MM.1S (cell line): ENCODE data around the gene ACO2.
"Not testable (repeated sequence)": the region's sequence is repeated elsewhere in the genome, so short reads cannot be mapped to it uniquely, and the experiment has no call there.

ENCODE experiments used
- DNase-seq: peaks from one replicate; pipeline ENCODE4 v3.0.0-alpha.2; 2015
- H2AFZ ChIP-seq: fragments of 300-600 bp; sonication (generic); 2 replicates; pipeline ENCODE4 v1.6.0; 2016; ENCODE audit warnings: antibody characterized with exemption, low read length
- H3F3A ChIP-seq: fragments of 300-600 bp; sonication (generic); 2 replicates; pipeline ENCODE4 v1.6.1; 2016; ENCODE audit warnings: mild to moderate bottlenecking, antibody characterized with exemption, low read length, moderate library complexity, mixed read lengths; ENCODE audit not compliant: insufficient read depth
- H3K27ac ChIP-seq: fragments of 300-600 bp; sonication (generic); 2 replicates; pipeline ENCODE4 v1.5.1; 2016; ENCODE audit warnings: mild to moderate bottlenecking, low read length
- H3K27me3 ChIP-seq: fragments of 300-600 bp; sonication (generic); replicated peaks from 2 replicates; pipeline ENCODE4 v1.6.0; 2016; ENCODE audit warnings: low read length; ENCODE audit not compliant: insufficient read depth
- H3K36me3 ChIP-seq: fragments of 300-600 bp; sonication (generic); replicated peaks from 2 replicates; pipeline ENCODE4 v1.6.1; 2016; ENCODE audit warnings: mild to moderate bottlenecking, low read length, mixed read lengths; ENCODE audit not compliant: insufficient read depth
- H3K4me1 ChIP-seq: fragments of 300-600 bp; sonication (generic); 2 replicates; pipeline ENCODE4 v1.6.1; 2016; ENCODE audit warnings: low read length, mixed read lengths
- H3K4me2 ChIP-seq: fragments of 300-600 bp; sonication (generic); 2 replicates; pipeline ENCODE4 v1.6.0; 2016; ENCODE audit warnings: low read depth, low read length
- H3K4me3 ChIP-seq: fragments of 300-600 bp; sonication (generic); 2 replicates; pipeline ENCODE4 v1.5.1; 2016; ENCODE audit warnings: low read length, mixed read lengths
- H3K79me2 ChIP-seq: fragments of 300-600 bp; sonication (generic); 2 replicates; pipeline ENCODE4 v1.6.1; 2016; ENCODE audit warnings: mixed run types, low read length, mixed read lengths
- H3K9ac ChIP-seq: fragments of 300-600 bp; sonication (generic); 2 replicates; pipeline ENCODE4 v1.6.1; 2016; ENCODE audit warnings: low read length, mixed read lengths
- H3K9me2 ChIP-seq: fragments of 300-600 bp; sonication (generic); replicated peaks from 2 replicates; pipeline ENCODE4 v1.6.1; 2016; ENCODE audit warnings: mild to moderate bottlenecking, low read length, mixed read lengths; ENCODE audit not compliant: insufficient read depth
- H3K9me3 ChIP-seq: fragments of 300-600 bp; sonication (generic); replicated peaks from 2 replicates; pipeline ENCODE4 v1.6.1; 2016; ENCODE audit warnings: mild to moderate bottlenecking, low read length, mixed read lengths; ENCODE audit not compliant: insufficient read depth
- H4K20me1 ChIP-seq: fragments of 300-600 bp; sonication (generic); 2 replicates; pipeline ENCODE4 v1.6.1; 2016; ENCODE audit warnings: mild to moderate bottlenecking, low read length, moderate library complexity, mixed read lengths; ENCODE audit not compliant: insufficient read depth
- EZH2 ChIP-seq: fragments of 300-600 bp; sonication (generic); optimal IDR thresholded peaks from 2 replicates; pipeline ENCODE3; 2017; ENCODE audit warnings: low read depth, mild to moderate bottlenecking, antibody characterized with exemption, low read length, mixed read lengths
- EZH2phosphoT487 ChIP-seq: fragments of 300-600 bp; sonication (generic); IDR thresholded peaks from 2 replicates; pipeline ENCODE4 v1.6.1; 2018; ENCODE audit warnings: antibody characterized with exemption, low read length
- TF ChIP-seq, protein P1 (sequence below): fragments of 300-600 bp; sonication (generic); IDR thresholded peaks from 2 replicates; pipeline ENCODE4 v1.5.1; 2016; ENCODE audit warnings: antibody characterized with exemption, low read length, mixed read lengths

The ACO2 gene

DNA sequence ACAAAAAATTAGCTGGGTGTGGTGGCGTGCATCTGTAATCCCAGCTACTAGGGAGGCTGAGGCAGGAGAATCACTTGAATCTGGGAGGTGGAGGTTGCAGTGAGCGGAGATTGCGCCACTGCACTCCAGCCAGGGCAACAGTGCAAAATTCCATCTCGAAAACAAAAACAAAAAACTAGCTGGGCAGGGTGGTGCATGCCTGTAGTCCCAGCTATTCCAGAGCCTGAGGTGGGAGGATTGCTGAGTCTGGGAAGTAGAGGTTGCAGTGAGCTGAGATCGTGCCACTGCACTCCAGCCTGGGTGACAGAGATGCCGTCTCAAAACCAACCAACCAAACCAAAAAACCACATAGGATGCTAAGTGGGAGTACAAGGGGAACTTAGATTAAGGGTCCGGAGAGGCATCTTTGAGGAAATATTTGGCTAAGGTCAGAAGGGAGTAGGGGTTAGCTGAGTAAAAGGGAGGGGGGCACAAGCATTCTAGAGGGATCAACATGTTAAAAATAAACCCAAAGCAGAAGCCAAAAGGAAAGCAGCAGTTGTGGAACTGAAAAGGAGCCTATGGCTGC is 10.7 kb upstream of the ACO2 start:
- H4K20me1 ChIP-seq, result no peaks in the 10 kb centered on the region
- H3K27ac ChIP-seq, result no peak overlapping the region
- no peaks in the 10 kb centered on the region for H3K4me1 ChIP-seq
- H3K9me3 ChIP-seq, result no peaks in the 10 kb centered on the region
- H3K4me2 ChIP-seq, result no peak overlapping the region
- no peaks in the 10 kb centered on the region for H3F3A ChIP-seq
- no peak for TF ChIP-seq EZH2
- TF ChIP-seq, protein P1, sequence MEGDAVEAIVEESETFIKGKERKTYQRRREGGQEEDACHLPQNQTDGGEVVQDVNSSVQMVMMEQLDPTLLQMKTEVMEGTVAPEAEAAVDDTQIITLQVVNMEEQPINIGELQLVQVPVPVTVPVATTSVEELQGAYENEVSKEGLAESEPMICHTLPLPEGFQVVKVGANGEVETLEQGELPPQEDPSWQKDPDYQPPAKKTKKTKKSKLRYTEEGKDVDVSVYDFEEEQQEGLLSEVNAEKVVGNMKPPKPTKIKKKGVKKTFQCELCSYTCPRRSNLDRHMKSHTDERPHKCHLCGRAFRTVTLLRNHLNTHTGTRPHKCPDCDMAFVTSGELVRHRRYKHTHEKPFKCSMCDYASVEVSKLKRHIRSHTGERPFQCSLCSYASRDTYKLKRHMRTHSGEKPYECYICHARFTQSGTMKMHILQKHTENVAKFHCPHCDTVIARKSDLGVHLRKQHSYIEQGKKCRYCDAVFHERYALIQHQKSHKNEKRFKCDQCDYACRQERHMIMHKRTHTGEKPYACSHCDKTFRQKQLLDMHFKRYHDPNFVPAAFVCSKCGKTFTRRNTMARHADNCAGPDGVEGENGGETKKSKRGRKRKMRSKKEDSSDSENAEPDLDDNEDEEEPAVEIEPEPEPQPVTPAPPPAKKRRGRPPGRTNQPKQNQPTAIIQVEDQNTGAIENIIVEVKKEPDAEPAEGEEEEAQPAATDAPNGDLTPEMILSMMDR, result no peak
- TF ChIP-seq EZH2phosphoT487, result no peak
- DNase-seq, result no peak
- no peak overlapping the region for H3K9ac ChIP-seq
- H3K79me2 ChIP-seq, result 0 out of 2 replicates have a peak, but pooled peaks cover 8% of the 10 kb centered on the region
- H3K36me3 ChIP-seq, result no peaks in the 10 kb centered on the region; the same call in 1 of the 2 replicates
- H3K27me3 ChIP-seq, result no peaks in the 10 kb centered on the region
- no peaks in the 10 kb centered on the region for H3K9me2 ChIP-seq
- no peak overlapping the region for H3K4me3 ChIP-seq
- no peak overlapping the region for H2AFZ ChIP-seq

DNA sequence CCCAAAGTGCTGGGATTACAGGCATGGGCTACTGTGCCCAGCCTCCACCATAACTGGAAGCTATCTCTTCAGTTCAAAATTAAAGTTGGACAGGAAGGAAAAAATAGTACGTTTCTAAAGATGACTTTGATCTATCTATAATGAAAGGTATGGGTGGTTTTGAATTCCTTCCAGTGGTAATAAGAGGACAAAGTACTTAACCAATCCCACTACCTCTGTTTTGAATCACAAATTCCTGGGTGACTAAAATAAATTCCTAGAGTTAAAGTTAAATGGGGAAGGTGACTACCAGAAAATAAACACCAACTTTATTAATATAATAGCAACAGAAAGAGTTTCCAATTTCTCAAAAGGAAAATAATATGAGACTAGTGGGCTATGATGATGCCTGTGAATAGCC is 9.5 kb upstream of the ACO2 start:
- Histone ChIP-seq H4K20me1 (no peaks in the 10 kb centered on the region), H3K9ac (no peak overlapping the region), H3K36me3 (peaks cover 7% of the 10 kb centered on the region; the same call in 1 of the 2 replicates), H3K9me2 (no peaks in the 10 kb centered on the region), H3F3A (no peaks in the 10 kb centered on the region), H3K27ac (no peak overlapping the region), H2AFZ (no peak overlapping the region), H3K4me3 (no peak overlapping the region), H3K4me2 (no peak overlapping the region), H3K27me3 (no peaks in the 10 kb centered on the region), H3K9me3 (no peaks in the 10 kb centered on the region), H3K4me1 (no peaks in the 10 kb centered on the region), H3K79me2 (peaks cover 17% of the 10 kb centered on the region)
- DNase-seq, result no peak
- TF ChIP-seq EZH2phosphoT487, result no peak
- TF ChIP-seq, protein P1, result no peak
- TF ChIP-seq EZH2, result no peak

DNA sequence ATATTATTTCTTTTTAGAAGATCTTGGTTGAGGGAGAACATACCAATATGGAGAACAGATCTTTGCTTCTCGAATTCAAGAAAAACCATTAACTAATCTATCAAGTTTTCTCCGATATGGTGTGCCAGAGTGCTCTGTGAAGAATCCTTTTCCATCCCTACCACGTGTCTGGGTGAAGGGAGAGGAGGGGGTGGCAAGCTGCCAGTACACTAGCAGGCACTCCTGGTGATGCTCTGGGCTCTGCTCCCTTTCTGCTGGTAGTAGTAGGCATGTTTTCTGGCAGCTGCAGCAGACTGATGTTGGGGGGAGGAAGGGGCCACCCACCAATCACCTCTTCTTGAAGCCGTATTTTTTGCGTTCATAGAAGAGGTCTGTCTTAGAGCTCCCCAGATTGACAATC is 8.8 kb upstream of the ACO2 start:
- Histone ChIP-seq H3K79me2 (peaks cover 23% of the 10 kb centered on the region), H3K36me3 (peaks cover 13% of the 10 kb centered on the region; the same call in 1 of the 2 replicates)
- H3K4me2 ChIP-seq, DNase-seq, H3K4me3 ChIP-seq, H3K9me2 ChIP-seq, H4K20me1 ChIP-seq, H3K27ac ChIP-seq, H3K9me3 ChIP-seq, H3K27me3 ChIP-seq, H3K9ac ChIP-seq, H3K4me1 ChIP-seq, H3F3A ChIP-seq, H2AFZ ChIP-seq: not testable (repeated sequence)

GRCh38 chr22:41461901-41462300 is 7.0 kb upstream of the ACO2 start:
- peaks cover 38% of the 10 kb centered on the region for H3K79me2 ChIP-seq
- H3K27ac ChIP-seq, result no peak overlapping the region
- no peak overlapping the region for H3K4me2 ChIP-seq
- H3K4me3 ChIP-seq, result no peak overlapping the region
- H3K27me3 ChIP-seq, result no peaks in the 10 kb centered on the region
- no peak overlapping the region for H2AFZ ChIP-seq
- TF ChIP-seq EZH2 (no peak), EZH2phosphoT487 (no peak)
- TF ChIP-seq, protein P1, result no peak
- no peaks in the 10 kb centered on the region for H3K9me3 ChIP-seq
- H3K4me1 ChIP-seq, result no peaks in the 10 kb centered on the region
- no peaks in the 10 kb centered on the region for H3F3A ChIP-seq
- no peaks in the 10 kb centered on the region for H4K20me1 ChIP-seq
- no peak overlapping the region for H3K9ac ChIP-seq
- peaks cover 16% of the 10 kb centered on the region; the same call in 1 of the 2 replicates for H3K36me3 ChIP-seq
- DNase-seq, result no peak
- no peaks in the 10 kb centered on the region for H3K9me2 ChIP-seq
